Esophagus squamous epithelium (tissue), 5 donors: ENCODE data around the gene CDCA7L. TPM values are rescaled to one million over a fixed set of nuclear protein-coding genes. Genes with fewer than 3 reads are reported as not detected.
A peak's percentile ranks its signal among the peaks of the same experiment; 100 is the strongest.

ENCODE experiments used
- DNase-seq: peaks from one replicate; lab custom pipeline; 2025; lab: John Stamatoyannopoulos, UW
- H3K27ac ChIP-seq, 4 donors: fragments of 200-600 bp; sonication (generic); one replicate each; pipeline ENCODE4 v1.5.1; 2016 to 2019; ENCODE audit warnings: mild to moderate bottlenecking in 1 of 4
- H3K27me3 ChIP-seq, 4 donors: fragments of 200-600 bp; sonication (generic); 1 replicate in 3 of 4; 2 replicates in 1 of 4; pipeline versions ENCODE4 v1.5.1 to v1.6.0; 2017 to 2021; ENCODE audit warnings: antibody characterized with exemption in 1 of 4
- H3K36me3 ChIP-seq, 3 donors: fragments of 200-600 bp; sonication (generic); one replicate each; pipeline ENCODE4 v1.5.1; 2016 to 2019
- H3K4me1 ChIP-seq, 3 donors: fragments of 200-600 bp; sonication (generic); one replicate each; pipeline ENCODE4 v1.5.1; 2017 to 2019
- H3K4me3 ChIP-seq, 4 donors: fragments of 200-600 bp; sonication (generic); 1 replicate in 3 of 4; 2 replicates in 1 of 4; pipeline ENCODE4 v1.5.1; 2016 to 2019; ENCODE audit warnings: mild to moderate bottlenecking in 2 of 4, moderate library complexity in 1 of 4
- H3K9me3 ChIP-seq, 3 donors: fragments of 200-600 bp; sonication (generic); one replicate each; pipeline ENCODE4 v1.5.1; 2016 to 2019
- CTCF ChIP-seq, 6 experiments: fragments of 450-650 bp in 4 of 6; fragments of 200-600 bp in 2 of 6; sonication (generic) in 2 of 6; IDR thresholded peaks; one replicate each; pipeline ENCODE4 v1.5.1; 2016 to 2019; ENCODE audit warnings: antibody characterized with exemption in 6 of 6, mild to moderate bottlenecking in 4 of 6, moderate library complexity in 4 of 6
- POLR2A ChIP-seq, 4 donors: fragments of 450-650 bp; IDR thresholded peaks; one replicate each; pipeline ENCODE4 v1.6.1; 2017; ENCODE audit warnings: antibody characterized with exemption in 4 of 4, mild to moderate bottlenecking in 4 of 4, moderate library complexity in 3 of 4
- WGBS, 2 donors: methylation state at CpG; one replicate each; pipeline ENCODE4 v1.1.5; 2018; 5-methylcytosine and 5-hydroxymethylcytosine counted together
- intact Hi-C: fragments of 100-400 bp; cut with DNase I; formaldehyde crosslinking; loops from one replicate; pipeline ENCODE4 v1.15.0; 2022
- total RNA-seq, 4 donors: library from RNA; depleted of rRNA; stranded (reverse); fragments of >200 nt; gene quantifications; one replicate each; pipeline ENCODE4 v1.1.0, GENCODE V29; 2016
- donor health status: DM: yes; HTN: yes; CAD: no.

The CDCA7L gene
- total RNA-seq, 4 donors from 2014 or later = 5.0 to 21.6 (median 12.8) TPM

- 0 to 1% methylated on average over 32 to 34 of the region's 34 CpGs for WGBS, 2 donors
These were observed 864 bp downstream of the CDCA7L start for GRCh38 chr7:21944616-21945453.

GRCh38 chr7:21943436-21943835, 2.3 kb downstream of the CDCA7L start:
- H3K9me3 ChIP-seq = no peaks in the 10 kb centered on the region
- TF ChIP-seq CTCF (IDR thresholded peaks at IDR 0.05) = no peak
- TF ChIP-seq POLR2A (IDR thresholded peaks at IDR 0.05) = no peak
- DNase-seq = no peak
- no peak overlapping the region for H3K4me3 ChIP-seq
- peaks cover 0 to 10% (median 0%) of the 10 kb centered on the region in 4 donors for H3K27me3 ChIP-seq
- intact Hi-C loops = no loop called here
- peaks cover 2 to 71% (median 5%) of the 10 kb centered on the region in 3 donors for H3K4me1 ChIP-seq
- H3K36me3 ChIP-seq = no peaks in the 10 kb centered on the region
- H3K27ac ChIP-seq = no peak overlapping the region
- 90 to 91% methylated on average over 5 of the region's 5 CpGs for WGBS, 2 donors

More at GRCh38 chr7:21944616-21945453, 864 bp downstream of the CDCA7L start:
- H3K9me3 ChIP-seq = no peaks in the 10 kb centered on the region
- H3K27ac ChIP-seq = peak overlapping the region; percentile 72 to 85 (median 81)
- H3K4me1 ChIP-seq = peaks cover 2 to 58% (median 5%) of the 10 kb centered on the region in 3 donors
- intact Hi-C loops = no loop called here
- H3K27me3 ChIP-seq = peaks cover 0 to 10% (median 0%) of the 10 kb centered on the region in 4 donors
- no peak for DNase-seq
- peak overlapping the region; percentile 56 to 81 (median 61) for H3K4me3 ChIP-seq
- no peaks in the 10 kb centered on the region for H3K36me3 ChIP-seq
- TF ChIP-seq CTCF (IDR thresholded peaks at IDR 0.05) (peak in 1 of 6 experiments; percentile 15), POLR2A (IDR thresholded peaks at IDR 0.05) (no peak)

- Histone ChIP-seq H3K4me3 (no peak overlapping the region), H3K9me3 (no peaks in the 10 kb centered on the region), H3K4me1 (peaks cover 2 to 71% (median 5%) of the 10 kb centered on the region in 3 donors), H3K36me3 (no peaks in the 10 kb centered on the region), H3K27ac (no peak overlapping the region), H3K27me3 (peaks cover 0 to 10% (median 0%) of the 10 kb centered on the region in 4 donors)
- no peak for DNase-seq
- TF ChIP-seq CTCF (IDR thresholded peaks at IDR 0.05) (no peak), POLR2A (IDR thresholded peaks at IDR 0.05) (no peak)
- 66 to 76% methylated on average over 6 of the region's 6 CpGs for WGBS, 2 donors
- intact Hi-C loops = no loop called here
These were observed 2.7 kb downstream of the CDCA7L start for GRCh38 chr7:21942955-21943354.

- H3K27ac ChIP-seq = no peak overlapping the region
- 50 to 52% methylated on average over 3 of the region's 3 CpGs for WGBS, 2 donors
- DNase-seq = no peak
- H3K36me3 ChIP-seq = no peaks in the 10 kb centered on the region
- H3K4me3 ChIP-seq = no peak overlapping the region
- peaks cover 0 to 10% (median 0%) of the 10 kb centered on the region in 4 donors for H3K27me3 ChIP-seq
- no peak for TF ChIP-seq POLR2A (IDR thresholded peaks at IDR 0.05)
- TF ChIP-seq CTCF (IDR thresholded peaks at IDR 0.05) = no peak
- intact Hi-C loops = no loop called here
- H3K9me3 ChIP-seq = no peaks in the 10 kb centered on the region
- H3K4me1 ChIP-seq = peaks cover 2 to 71% (median 5%) of the 10 kb centered on the region in 3 donors
These were observed 4.0 kb downstream of the CDCA7L start for GRCh38 chr7:21941611-21942141.

GRCh38 chr7:21939858-21940372, 5.8 kb downstream of the CDCA7L start:
- intact Hi-C loops = no loop called here
- 78 to 88% methylated on average over 3 of the region's 3 CpGs for WGBS, 2 donors
- peaks cover 0 to 55% (median 0%) of the 10 kb centered on the region in 3 donors for H3K4me1 ChIP-seq
- no peaks in the 10 kb centered on the region for H3K27me3 ChIP-seq
- H3K9me3 ChIP-seq = no peaks in the 10 kb centered on the region
- H3K27ac ChIP-seq = no peak overlapping the region
- no peak for DNase-seq
- H3K36me3 ChIP-seq = no peaks in the 10 kb centered on the region
- no peak overlapping the region for H3K4me3 ChIP-seq
- TF ChIP-seq POLR2A (IDR thresholded peaks at IDR 0.05) (no peak), CTCF (IDR thresholded peaks at IDR 0.05) (no peak)
